HS-27A (cell line): Measurements from ENCODE around the gene TSPAN9.

Experiments used
- DNase-seq: peaks from one replicate; pipeline ENCODE4 v3.0.0-alpha.2; 2012; ENCODE audit warnings: low read depth, missing footprints

The TSPAN9 gene

DNA sequence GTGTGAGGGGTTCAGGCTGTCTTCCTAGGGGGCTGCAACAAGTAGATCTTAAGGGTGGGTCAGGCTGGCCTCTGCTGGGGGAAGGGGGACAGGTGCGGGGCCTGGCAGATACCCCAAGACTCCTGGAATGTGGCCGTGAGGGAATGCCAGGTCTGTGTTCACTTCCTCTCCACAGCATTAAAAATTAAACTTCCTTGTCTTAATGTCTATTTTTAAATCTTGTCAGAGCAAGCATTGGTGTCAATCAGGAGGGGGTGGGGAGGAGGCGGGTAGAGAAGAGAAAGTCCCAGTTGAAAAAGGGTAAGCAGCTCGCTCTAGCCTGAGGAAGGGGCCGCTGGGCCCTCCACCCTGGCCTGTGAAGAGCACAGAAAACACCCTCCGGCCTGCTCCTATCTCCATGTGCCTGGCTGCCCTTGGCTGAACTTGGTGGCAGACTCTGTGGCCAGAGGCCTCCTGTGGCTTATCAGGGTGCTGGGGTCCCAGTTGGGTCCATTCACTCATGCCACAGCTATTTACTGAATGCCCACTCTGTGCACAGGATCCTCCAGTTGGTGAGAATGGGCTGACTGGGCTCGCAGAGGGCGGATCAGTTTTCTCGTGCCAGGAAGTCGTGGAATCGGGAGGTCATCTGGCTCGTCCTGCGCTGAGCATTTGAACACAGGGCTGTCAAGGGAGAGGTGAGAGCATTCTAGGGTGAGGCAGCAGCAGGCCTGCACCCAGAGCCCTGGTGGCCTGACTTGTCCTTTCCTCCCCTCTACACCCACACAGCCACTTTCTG, 128.8 kb downstream of the TSPAN9 start:
- DNase-seq = no peak

DNA sequence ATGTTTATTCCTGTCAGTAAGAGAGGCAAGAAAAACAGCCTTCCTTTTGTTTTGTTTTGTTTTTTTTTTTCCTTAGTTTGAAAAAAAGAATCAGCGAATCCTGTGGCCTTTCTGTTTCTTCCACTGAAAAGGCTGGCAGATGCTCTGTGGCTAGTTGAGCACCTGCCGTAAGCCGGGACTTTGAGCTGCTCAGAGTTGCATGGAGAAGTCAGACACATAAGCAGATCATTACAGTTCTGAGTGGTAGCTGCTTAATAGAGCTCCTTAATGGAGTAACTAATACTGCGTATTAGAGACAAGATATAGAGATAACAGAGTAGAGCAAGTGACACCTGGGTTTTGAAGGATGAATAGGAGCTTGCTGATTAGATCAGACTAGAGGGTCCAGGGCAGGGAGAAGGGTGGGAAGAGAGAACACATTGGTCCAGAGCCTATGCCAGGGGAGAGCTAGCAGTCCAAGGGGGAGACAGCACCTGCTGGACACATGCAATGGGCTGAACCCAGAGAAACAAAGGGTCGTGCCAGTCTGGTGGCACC, 129.4 kb downstream of the TSPAN9 start:
- DNase-seq = no peak

DNA sequence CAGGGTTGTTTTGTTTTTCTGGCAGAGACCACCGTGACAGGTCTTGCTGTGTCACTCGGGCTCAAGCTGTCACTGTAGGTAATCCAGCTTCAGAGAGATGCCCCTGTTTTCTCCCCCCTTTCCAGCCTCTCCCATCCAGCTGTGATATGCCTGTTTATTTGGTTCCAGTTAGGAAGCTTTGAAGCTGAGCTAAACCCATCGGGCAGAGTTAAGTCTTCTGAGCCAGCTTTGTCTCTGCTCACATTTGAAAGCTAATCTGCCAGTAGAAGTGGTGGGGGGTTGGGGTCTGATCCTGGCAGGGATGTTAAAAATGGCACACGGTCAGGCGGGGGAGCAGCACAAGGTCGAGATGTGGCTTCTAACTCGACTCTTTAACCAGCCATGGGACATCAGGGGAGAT, 130.0 kb downstream of the TSPAN9 start:
- no peak for DNase-seq

DNA sequence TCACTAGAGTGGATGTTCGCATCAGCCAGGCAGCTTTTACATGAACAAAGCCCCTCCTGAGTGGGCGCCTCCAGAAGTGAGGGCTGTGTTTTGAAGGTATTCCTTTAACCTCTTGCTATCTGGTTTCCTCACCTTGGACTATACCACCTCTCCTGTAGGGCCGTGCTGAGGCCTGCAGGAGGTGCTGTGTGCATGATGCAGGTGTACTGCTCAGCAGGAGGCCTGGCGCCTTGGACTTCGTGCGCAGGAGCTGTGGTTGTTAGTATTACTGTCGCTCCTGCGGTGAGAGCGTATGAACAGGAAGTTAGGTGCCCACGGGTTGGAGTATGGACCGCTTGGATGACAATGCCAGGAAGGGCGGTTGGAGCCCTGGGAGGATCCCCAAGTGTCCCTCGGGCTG, 130.7 kb downstream of the TSPAN9 start:
- DNase-seq = no peak

DNA sequence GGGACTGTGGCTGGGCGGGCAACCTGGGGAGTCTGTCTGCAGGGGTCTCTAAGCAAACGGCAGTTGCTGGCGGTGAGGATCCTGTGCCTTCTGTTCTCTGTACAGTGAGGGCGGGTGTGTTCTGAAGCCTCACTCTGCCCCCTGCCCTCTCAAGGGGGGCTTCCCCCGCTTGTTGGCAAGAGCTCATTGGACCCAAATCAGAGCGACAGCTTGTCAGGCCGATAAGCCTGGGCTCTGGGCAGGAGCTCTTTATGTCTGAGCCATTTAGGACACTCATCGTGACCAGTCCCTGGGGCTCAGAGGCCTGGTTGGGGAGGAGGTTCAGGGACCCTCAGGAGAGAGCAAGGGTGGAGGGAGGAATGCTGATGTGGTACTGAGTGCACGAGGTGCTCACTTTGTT, 136.0 kb downstream of the TSPAN9 start:
- no peak for DNase-seq

DNA sequence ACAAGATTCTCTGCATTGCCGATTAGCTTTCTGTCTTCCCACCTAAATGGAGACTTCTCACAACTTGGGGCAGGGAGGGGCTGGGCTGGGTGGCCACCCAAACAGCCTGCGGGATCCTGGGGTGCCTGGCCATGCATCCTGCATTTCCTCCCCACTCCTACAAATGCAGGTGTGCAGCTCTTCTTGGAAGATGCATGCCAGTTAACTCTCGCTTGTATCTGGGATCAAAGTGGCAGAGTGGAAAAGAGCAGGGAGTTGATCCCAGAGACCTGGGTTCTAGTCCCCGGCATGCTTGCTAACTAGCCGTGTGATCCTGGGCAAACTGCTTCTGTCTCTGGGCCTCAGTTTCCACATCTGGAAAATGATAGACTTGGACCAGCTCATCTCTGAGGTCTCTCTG, 136.6 kb downstream of the TSPAN9 start:
- no peak for DNase-seq

DNA sequence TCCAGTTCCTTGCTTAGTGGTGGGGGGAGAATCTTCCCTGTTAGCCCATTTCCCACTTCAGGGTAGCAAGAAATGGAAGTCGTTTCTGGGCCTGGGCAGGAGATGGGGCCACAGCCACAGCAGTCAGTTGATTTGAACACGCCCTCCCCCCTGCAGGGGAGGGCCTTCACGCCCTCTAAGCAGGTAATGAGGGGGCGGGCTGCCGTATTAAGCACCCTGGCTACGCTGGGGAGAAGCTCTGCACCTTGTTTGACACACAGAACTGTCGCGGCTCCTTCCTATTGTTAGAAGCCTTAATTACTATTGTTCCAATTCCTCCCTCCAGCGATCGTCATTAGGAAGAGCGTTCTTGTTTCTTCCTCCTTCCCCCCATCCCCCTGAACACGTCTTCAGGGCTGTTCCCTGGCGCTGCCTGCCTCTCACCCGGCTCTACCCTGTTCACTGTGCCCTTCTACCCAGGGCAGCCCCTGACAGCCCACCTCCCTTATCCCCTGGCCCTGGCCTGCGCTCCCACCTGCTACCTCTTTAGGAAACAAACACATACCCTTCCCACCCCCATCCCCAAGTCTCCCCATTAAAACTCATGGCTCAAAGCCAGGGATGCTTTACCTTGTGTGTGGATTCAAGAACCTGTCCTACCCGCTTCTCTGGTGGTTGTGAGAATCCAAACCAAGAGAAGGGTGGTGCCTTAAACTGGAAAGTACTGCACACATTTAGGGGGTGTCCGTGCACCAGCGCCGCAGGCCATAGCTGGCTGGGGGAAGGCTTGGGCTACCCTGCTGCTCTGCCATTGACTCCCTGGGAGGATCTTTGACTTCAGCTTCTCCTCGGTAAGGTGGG, 137.6 kb downstream of the TSPAN9 start:
- DNase-seq = no peak

DNA sequence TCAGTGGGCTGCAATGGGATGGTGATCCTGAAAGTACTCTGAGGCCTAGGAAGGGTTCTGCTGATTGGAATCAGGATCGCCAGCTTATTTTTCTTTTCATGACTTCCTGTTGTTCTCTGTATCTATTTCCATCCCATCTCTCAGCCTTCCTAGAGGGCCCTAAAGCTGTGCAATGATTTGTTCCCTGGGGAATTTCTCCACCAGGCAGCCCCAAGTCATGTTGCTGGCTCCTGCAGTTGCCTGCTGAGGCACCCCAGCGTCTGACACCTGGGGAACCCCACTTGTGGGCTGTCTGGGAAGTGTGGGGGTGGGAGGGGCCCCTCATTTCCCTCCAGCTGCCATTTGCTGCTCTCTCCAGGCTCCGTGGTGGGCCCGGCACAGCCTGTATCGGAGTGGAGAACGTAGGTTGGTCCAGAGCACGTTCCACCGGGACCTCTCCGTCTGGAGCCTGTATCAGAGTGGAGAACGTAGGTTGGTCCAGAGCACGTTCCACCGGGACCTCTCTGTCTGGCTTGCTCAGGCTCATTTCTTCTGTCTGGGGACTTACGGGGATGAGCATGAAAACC, 138.3 kb downstream of the TSPAN9 start:
- DNase-seq = no peak

DNA sequence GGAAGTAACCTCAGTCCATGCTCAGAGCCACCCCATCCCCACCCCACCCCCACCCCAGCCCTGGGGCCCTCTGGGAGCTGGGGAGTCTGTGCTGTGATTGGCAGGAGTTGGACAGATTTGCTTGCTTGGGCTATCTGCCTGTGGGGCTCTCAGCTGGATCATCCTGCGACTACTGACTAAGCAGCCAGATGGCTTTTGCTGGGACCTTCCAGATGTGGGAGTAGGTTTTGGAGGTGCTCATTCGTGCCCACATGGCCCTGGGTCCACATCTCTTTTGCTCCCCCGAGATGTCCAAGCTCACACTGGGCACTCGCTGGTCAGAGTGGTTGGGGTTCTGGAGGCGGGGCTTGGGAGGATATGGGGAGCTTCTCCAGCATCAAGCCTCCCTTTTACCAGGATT, 138.9 kb downstream of the TSPAN9 start:
- no peak for DNase-seq

DNA sequence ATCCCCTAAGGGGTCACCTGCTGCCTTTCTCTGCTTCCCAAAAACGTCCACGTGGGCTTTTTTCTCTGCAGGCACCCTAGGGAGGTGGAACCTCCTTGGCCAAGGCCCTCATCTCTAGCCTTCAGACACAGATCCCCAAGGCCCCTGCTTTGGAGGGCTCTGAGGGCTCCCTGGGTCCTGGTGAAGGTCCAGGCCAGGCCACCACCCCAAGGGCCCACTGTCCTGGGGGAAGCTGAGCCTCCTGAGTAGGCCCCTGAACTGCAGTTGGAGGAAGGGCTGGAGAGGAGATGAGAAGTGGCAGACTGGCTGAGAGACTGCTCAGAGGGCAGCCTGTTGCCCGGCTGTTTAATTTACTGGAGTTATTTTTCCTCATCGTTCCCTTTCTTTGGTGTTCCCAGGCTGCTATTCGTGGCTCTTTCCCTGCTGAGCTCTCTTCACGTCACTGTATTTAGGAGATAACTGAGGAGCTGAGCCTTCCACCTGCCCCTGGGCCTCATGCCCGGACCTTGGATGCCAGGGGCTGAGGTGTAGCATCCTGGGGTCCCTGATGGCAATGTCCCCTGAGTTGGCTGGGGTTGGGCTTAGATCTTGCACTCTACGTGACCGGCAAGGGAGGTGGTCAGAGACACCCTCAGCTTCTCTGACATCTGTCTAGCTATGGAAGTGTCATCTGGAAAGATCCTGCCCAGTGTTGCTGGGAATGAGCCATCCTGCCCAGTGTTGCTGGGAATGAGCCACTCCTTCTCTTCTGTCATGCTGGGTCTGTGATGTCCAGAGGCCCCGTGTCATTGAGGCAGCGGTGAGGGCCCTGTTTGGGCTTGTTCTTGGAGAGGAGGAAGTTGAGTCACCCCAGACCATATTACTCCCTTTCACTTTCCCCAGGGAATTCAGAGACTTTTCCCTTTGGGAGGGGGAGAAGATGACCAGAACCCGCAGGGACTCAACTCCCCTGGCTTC, 139.8 kb downstream of the TSPAN9 start:
- no peak for DNase-seq

DNA sequence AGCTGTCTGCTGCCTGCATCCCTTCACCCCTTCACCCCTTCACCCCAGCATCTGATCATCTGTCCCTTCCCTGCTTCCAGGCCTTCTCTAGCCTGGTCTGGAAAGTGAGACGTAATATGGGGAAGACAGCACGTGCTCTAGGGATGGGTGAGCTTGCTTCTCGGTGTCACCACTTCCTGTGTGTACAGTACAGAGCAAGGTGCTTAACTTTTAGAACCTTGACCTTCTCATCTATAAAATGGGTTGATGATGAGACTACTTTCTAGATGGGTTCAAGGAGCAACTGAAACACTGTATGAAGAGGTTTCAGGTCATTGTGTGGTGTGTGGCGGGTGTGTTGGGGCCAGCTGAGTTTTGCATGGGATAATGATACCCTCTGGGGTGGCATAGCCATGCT, 140.5 kb downstream of the TSPAN9 start:
- no peak for DNase-seq

DNA sequence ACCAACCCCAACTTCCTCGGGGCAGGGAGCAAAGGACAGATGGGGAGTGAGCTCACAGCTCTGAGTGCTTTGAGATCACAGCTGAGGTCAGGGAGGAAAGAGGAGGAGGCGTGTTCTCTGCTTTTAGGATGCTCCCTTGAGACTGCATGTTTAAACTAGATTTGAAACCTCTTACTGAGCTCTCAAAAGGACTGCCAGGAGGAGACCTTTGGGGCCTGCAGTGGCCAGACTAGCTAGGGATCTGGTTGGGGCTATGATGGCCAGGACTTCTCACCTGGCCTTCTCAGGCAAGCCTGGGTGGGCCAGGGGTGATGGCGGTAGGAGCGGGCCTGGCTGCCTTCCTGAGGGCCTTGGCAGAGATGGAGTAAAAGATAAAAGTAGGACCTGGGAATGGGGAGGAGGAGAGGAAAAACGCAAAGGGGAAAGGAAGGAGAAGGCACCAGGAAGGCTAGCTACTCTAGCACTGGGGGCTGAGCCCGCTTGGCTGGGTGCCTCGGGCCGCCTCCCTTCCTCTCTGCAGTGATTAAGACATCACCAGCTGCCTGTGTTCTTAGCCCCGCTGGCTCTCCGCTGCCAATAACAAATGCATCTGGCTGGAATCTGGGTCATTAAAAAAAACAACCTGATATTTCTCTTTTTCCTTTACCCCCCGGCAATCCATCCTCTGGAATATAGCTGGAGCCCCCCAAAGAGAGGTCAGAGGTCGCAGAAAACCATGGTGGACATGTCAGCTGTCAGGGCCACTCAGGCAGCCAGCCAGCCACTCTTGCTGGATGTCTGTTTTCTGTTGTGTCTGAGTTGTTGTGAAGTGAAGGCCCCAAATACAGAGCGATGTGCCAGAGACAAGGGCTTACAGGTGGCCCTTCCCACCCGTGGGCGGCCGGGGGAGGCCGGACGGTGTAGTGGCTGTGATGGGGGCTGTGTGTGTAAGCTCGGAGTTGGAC, 141.3 kb downstream of the TSPAN9 start:
- no peak for DNase-seq

DNA sequence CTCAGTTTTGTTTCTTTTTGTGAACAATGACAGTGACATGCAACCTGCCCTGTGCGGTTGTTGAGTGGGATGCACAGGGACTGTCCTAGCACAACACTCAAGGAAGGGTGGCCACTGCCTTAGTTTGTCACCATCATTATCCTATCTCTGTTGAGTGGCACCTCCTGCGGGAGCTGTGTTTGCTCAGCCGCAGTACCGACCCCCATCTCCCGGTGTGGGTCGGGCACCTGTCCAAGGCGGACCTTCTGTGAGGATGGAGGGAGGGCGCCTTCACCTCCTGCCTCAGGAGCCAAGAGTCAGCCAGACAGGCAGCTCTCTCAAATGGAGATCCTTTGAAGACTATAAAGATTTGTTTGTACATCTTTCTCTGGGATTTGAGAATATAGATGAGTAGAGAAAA, 142.1 kb downstream of the TSPAN9 start:
- DNase-seq = no peak

DNA sequence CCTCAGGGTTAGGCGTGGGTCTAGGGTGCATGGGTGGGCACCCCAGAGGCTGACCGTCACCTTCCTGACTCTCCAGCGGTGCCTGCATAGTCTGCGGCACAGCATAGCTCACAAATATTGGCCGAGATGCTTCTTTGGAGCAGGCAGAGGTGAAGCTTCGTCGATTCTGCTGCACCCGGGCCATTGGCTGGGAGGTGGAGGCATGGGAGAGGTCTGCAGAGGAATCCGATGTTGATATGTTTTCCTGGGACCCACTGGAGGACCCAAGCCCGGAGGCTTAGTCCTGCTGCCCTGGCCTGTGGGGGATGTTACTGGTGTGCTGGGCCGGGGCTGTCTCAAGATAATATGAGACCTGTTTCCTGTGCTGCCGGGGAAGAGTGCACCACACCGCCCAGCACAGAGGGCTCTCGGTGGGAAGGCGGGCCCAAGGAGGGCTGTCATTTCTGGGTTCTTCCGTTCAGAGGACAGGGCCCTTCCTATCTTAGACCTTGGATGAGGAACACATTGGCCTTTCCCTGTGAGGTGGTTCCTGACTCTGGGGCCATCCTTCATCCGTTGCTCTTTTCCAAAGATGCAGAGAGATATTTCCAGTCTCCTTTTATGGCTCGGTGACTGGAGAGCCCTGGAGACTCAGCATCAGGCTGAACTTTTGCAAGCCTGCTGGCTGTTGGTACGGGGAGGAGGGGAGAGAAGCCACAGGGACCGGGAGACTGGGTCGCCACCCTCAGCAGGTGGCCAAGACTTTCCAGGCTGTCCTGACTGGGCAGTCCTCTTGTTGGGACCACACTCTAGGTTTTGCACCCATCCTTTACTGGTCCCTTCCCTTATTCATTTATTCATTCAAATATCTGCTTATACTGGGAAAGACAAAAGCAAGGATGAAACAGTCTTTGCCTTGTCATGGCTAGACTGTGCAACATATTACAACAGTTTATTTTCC, 143.5 kb downstream of the TSPAN9 start:
- DNase-seq = no peak

DNA sequence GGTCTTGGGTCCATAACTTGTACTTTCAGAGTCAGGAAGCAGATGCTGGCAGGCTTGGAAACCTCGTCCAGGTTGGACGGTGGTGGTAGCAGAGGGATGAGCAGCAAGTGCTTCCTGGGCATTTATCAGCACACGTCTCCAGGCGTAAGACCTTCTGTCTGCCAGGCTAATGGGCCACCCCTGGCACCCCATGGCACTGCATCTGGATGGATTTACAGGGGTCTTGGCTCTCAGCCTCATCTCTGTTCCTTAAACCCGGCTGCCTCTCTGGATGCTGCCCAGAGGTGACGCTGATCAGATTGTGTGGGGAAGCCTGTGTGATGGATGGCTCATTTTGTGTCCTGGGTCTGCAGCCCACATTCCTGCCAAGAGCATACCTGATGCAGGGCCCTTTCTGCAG, 145.1 kb downstream of the TSPAN9 start:
- DNase-seq = no peak

DNA sequence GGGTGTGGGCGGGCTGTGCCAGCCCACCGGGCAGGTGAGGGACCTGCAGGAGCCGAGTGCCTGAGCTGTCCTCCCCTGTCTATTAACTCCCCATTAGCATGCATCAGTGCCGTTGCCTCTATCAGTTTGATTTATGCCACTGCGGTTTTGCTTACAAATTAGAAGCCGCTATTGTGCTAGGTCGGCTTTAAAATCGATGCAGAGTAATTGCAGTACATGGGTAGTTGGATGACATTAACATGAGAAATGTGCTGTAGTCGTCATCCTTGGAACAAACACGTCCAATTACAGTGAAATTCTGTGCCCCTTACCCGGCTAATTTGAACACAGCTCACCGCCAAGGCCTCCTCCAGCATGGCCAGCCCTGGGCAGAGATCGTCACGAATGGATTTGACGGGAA, 145.8 kb downstream of the TSPAN9 start:
- DNase-seq = no peak

DNA sequence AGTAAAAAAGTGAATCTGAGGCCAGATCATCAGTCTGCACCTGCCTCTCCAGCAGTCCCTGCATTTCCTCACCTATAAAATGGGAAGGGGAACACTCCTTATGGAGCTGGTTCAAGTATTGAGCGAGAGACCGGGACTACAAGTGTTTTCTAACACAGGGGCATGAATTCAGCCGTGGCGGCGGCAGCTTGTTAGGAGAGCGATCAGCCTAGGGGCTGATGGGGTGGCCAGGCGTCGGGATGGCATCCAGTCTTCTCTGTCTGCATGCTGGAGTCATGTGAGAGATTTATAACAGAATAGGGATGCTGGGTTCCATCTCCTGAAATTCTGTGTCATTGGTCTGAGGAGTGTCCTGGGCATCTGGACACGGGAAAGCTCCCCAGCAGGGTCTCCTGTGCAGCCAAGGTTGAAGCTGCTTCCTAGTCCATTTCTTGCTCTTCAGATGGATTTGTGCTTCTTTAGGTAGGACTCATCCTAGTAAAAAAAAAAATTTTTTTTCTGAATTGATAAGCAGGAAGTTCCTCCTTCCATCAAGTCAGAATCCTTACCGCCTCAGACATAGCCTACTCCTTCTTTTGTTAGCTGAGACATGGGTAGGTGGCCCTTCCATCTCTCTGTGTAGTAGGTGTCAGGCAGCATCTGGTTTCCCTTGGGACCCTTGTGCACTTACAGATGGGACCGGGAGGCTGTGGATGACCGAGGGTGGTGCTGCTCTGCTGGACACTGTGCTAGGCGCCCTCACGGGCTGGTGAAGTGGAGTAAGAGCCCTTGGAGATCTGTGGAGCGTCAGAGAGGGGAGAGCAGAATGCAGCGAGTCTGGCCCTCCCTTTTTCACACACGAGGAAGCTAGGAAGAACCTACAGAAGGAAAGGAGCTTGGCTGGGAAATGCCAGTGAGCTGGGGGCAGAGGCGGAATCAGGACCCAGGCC, 146.7 kb downstream of the TSPAN9 start:
- no peak for DNase-seq

DNA sequence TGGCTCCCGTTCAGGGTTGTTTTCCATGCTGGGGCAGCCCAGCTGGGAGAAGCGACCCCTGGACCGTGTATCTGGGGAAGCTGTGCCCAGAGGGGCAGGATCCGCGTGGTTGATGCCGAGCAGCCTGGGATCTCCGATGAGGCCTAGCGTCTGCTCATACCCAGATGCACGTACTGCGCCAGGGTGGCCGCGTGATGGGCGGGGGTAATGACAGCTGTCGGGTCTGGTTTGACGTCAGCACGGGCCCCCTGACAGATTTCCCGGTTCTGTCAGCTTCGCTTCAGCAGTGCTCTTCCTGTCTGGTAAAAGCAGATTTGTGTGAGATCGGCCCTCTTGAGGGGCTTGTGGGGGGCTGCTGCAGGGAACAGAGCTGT, 147.3 kb downstream of the TSPAN9 start:
- no peak for DNase-seq
